ENCODE results near the gene SMAD7.

Gene SMAD7

GRCh38 chr18:48957136-48957535, 6.4 kb upstream of the SMAD7 start:
- H3K4me2 ChIP-seq (ENCODE audit: low read length, poor library complexity, severe bottlenecking), result no peak overlapping the region
- no peak overlapping the region for H3K4ac ChIP-seq (ENCODE audit: low read depth in 1 of 2, low read length in 2 of 2)
- no peak overlapping the region for H3K23ac ChIP-seq (ENCODE audit: low read length in 2 of 2)
- H2AFZ ChIP-seq (ENCODE audit: low read depth, low read length), result no peak overlapping the region
- no peak overlapping the region for H4K91ac ChIP-seq (ENCODE audit: low read length)
- H3K9me3 ChIP-seq (ENCODE audit: control insufficient read depth, low read length), result no peaks in the 10 kb centered on the region
- no peaks in the 10 kb centered on the region for H3K27me3 ChIP-seq (ENCODE audit: control insufficient read depth in 1 of 2, insufficient read depth in 1 of 2, low read length in 2 of 2)
- no peak for DNase-seq
- H2BK120ac ChIP-seq (ENCODE audit: low read depth, low read length), result no peak overlapping the region
- no peak overlapping the region for H3K27ac ChIP-seq (ENCODE audit: low read length, poor library complexity, severe bottlenecking)
- no peak overlapping the region for H2BK5ac ChIP-seq (ENCODE audit: low read depth, low read length, poor library complexity, severe bottlenecking)
- WGBS, result 95% methylated on average over 8 of the region's 8 CpGs
- no peak overlapping the region for H2AK5ac ChIP-seq (ENCODE audit: low read length, severe bottlenecking)
- no peak overlapping the region for H3K18ac ChIP-seq (ENCODE audit: low read depth in 1 of 2, low read length in 2 of 2)
- peak overlapping the region in 1 of 2 experiments; percentile 6 for H2BK12ac ChIP-seq (ENCODE audit: low read length in 2 of 2)
- peak overlapping the region; percentile 88 for H3K9ac ChIP-seq (ENCODE audit: low read length)
- no peak overlapping the region for H4K8ac ChIP-seq (ENCODE audit: low read length)
- H3K79me1 ChIP-seq (replicated peaks; ENCODE audit: low read length, poor library complexity, severe bottlenecking), result no peaks in the 10 kb centered on the region
- H2BK15ac ChIP-seq (ENCODE audit: low read depth, poor library complexity, severe bottlenecking), result no peak overlapping the region
- H3K14ac ChIP-seq (ENCODE audit: low read length in 2 of 2), result no peak overlapping the region
- no peak overlapping the region for H3K4me3 ChIP-seq (ENCODE audit: insufficient read depth in 1 of 2, low read depth in 1 of 2, low read length in 2 of 2)
- H3K36me3 ChIP-seq (ENCODE audit: control insufficient read depth in 1 of 2, insufficient read depth in 2 of 2, low read depth in 1 of 2, low read length in 2 of 2), result no peaks in the 10 kb centered on the region
- peaks cover 11% of the 10 kb centered on the region for H3K4me1 ChIP-seq (ENCODE audit: control insufficient read depth, insufficient read depth, low read depth, low read length)

GRCh38 chr18:48956356-48956755, 5.6 kb upstream of the SMAD7 start:
- Histone ChIP-seq H3K9ac (ENCODE audit: low read length) (peak overlapping the region; percentile 88), H3K9me3 (ENCODE audit: control insufficient read depth, low read length) (no peaks in the 10 kb centered on the region), H2BK12ac (ENCODE audit: low read length in 2 of 2) (no peak overlapping the region), H3K79me1 (replicated peaks; ENCODE audit: low read length, poor library complexity, severe bottlenecking) (no peaks in the 10 kb centered on the region), H3K14ac (ENCODE audit: low read length in 2 of 2) (no peak overlapping the region), H2BK15ac (ENCODE audit: low read depth, poor library complexity, severe bottlenecking) (no peak overlapping the region), H3K27me3 (ENCODE audit: control insufficient read depth in 1 of 2, insufficient read depth in 1 of 2, low read length in 2 of 2) (no peaks in the 10 kb centered on the region), H3K4me1 (ENCODE audit: control insufficient read depth, insufficient read depth, low read depth, low read length) (peaks cover 10% of the 10 kb centered on the region), H2BK120ac (ENCODE audit: low read depth, low read length) (no peak overlapping the region), H2BK5ac (ENCODE audit: low read depth, low read length, poor library complexity, severe bottlenecking) (no peak overlapping the region), H3K36me3 (ENCODE audit: control insufficient read depth in 1 of 2, insufficient read depth in 2 of 2, low read depth in 1 of 2, low read length in 2 of 2) (no peaks in the 10 kb centered on the region), H3K4ac (ENCODE audit: low read depth in 1 of 2, low read length in 2 of 2) (no peak overlapping the region), H3K4me3 (ENCODE audit: insufficient read depth in 1 of 2, low read depth in 1 of 2, low read length in 2 of 2) (peak overlapping the region in 1 of 2 experiments; percentile 38), H2AK5ac (ENCODE audit: low read length, severe bottlenecking) (no peak overlapping the region), H4K8ac (ENCODE audit: low read length) (no peak overlapping the region), H3K23ac (ENCODE audit: low read length in 2 of 2) (no peak overlapping the region), H3K27ac (ENCODE audit: low read length, poor library complexity, severe bottlenecking) (no peak overlapping the region), H2AFZ (ENCODE audit: low read depth, low read length) (no peak overlapping the region), H4K91ac (ENCODE audit: low read length) (no peak overlapping the region), H3K4me2 (ENCODE audit: low read length, poor library complexity, severe bottlenecking) (no peak overlapping the region), H3K18ac (ENCODE audit: low read depth in 1 of 2, low read length in 2 of 2) (peak overlapping the region in 1 of 2 experiments; percentile 24)
- 100% methylated on average over 1 of the region's 1 CpG for WGBS
- peak; percentile 84 for DNase-seq

DNA sequence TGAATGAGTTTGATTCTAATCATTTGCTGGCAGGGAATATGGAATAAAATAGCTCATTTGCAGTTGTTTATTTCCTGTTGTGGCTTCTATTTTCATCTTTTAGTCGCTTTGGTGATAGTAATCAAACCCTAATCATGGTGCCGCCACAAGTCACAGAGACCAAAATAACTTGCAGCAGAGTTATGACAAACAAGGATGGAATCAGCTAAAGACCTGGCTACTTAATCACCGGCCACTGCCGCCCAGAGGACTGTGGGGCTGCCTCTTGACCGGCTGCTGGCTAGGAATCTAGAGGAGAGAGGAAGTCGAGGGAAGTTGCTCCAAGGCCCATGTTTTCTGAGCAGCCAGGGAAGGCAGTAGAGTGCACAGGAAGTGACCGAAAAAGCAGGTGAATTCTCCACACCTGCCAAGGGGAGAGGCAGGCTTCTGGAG, 5.1 kb upstream of the SMAD7 start:
- no peak overlapping the region for H2BK15ac ChIP-seq (ENCODE audit: low read depth, poor library complexity, severe bottlenecking)
- H2BK5ac ChIP-seq (ENCODE audit: low read depth, low read length, poor library complexity, severe bottlenecking), result no peak overlapping the region
- WGBS, result 10% methylated on average over 7 of the region's 7 CpGs

GRCh38 chr18:48954886-48955819, 4.4 kb upstream of the SMAD7 start:
- peak overlapping the region in 1 of 2 experiments; percentile 17 for H2BK12ac ChIP-seq (ENCODE audit: low read length in 2 of 2)
- H3K14ac ChIP-seq (ENCODE audit: low read length in 2 of 2), result no peak overlapping the region
- H2AK5ac ChIP-seq (ENCODE audit: low read length, severe bottlenecking), result peak overlapping the region; percentile 40
- no peaks in the 10 kb centered on the region for H3K27me3 ChIP-seq (ENCODE audit: control insufficient read depth in 1 of 2, insufficient read depth in 1 of 2, low read length in 2 of 2)
- no peak overlapping the region for H2BK15ac ChIP-seq (ENCODE audit: low read depth, poor library complexity, severe bottlenecking)
- H3K18ac ChIP-seq (ENCODE audit: low read depth in 1 of 2, low read length in 2 of 2), result peak overlapping the region in 1 of 2 experiments; percentile 64
- H3K36me3 ChIP-seq (ENCODE audit: control insufficient read depth in 1 of 2, insufficient read depth in 2 of 2, low read depth in 1 of 2, low read length in 2 of 2), result peaks cover 0 to 2% of the 10 kb centered on the region in 2 experiments
- H3K4me1 ChIP-seq (ENCODE audit: control insufficient read depth, insufficient read depth, low read depth, low read length), result peaks cover 7% of the 10 kb centered on the region
- DNase-seq, result no peak
- H3K79me1 ChIP-seq (replicated peaks; ENCODE audit: low read length, poor library complexity, severe bottlenecking), result no peaks in the 10 kb centered on the region
- peak overlapping the region in 1 of 2 experiments; percentile 60 for H3K4me3 ChIP-seq (ENCODE audit: insufficient read depth in 1 of 2, low read depth in 1 of 2, low read length in 2 of 2)
- no peak overlapping the region for H3K4ac ChIP-seq (ENCODE audit: low read depth in 1 of 2, low read length in 2 of 2)
- H2BK5ac ChIP-seq (ENCODE audit: low read depth, low read length, poor library complexity, severe bottlenecking), result no peak overlapping the region
- H2AFZ ChIP-seq (ENCODE audit: low read depth, low read length), result no peak overlapping the region
- H3K9me3 ChIP-seq (ENCODE audit: control insufficient read depth, low read length), result no peaks in the 10 kb centered on the region
- no peak overlapping the region for H3K23ac ChIP-seq (ENCODE audit: low read length in 2 of 2)
- H4K8ac ChIP-seq (ENCODE audit: low read length), result no peak overlapping the region
- H4K91ac ChIP-seq (ENCODE audit: low read length), result no peak overlapping the region
- H3K4me2 ChIP-seq (ENCODE audit: low read length, poor library complexity, severe bottlenecking), result no peak overlapping the region
- WGBS, result 92% methylated on average over 12 of the region's 14 CpGs
- H3K27ac ChIP-seq (ENCODE audit: low read length, poor library complexity, severe bottlenecking), result no peak overlapping the region
- peak overlapping the region; percentile 88 for H3K9ac ChIP-seq (ENCODE audit: low read length)
- no peak overlapping the region for H2BK120ac ChIP-seq (ENCODE audit: low read depth, low read length)

More for the DNA sequence above, 5.1 kb upstream of the SMAD7 start:
- Histone ChIP-seq H3K4me1 (ENCODE audit: control insufficient read depth, insufficient read depth, low read depth, low read length) (peaks cover 7% of the 10 kb centered on the region), H3K9me3 (ENCODE audit: control insufficient read depth, low read length) (no peaks in the 10 kb centered on the region), H2AK5ac (ENCODE audit: low read length, severe bottlenecking) (no peak overlapping the region), H3K23ac (ENCODE audit: low read length in 2 of 2) (no peak overlapping the region), H3K79me1 (replicated peaks; ENCODE audit: low read length, poor library complexity, severe bottlenecking) (no peaks in the 10 kb centered on the region), H2BK12ac (ENCODE audit: low read length in 2 of 2) (no peak overlapping the region), H3K4ac (ENCODE audit: low read depth in 1 of 2, low read length in 2 of 2) (no peak overlapping the region), H3K4me2 (ENCODE audit: low read length, poor library complexity, severe bottlenecking) (no peak overlapping the region), H4K8ac (ENCODE audit: low read length) (no peak overlapping the region), H3K14ac (ENCODE audit: low read length in 2 of 2) (no peak overlapping the region), H3K9ac (ENCODE audit: low read length) (peak overlapping the region; percentile 88), H3K27ac (ENCODE audit: low read length, poor library complexity, severe bottlenecking) (no peak overlapping the region), H3K18ac (ENCODE audit: low read depth in 1 of 2, low read length in 2 of 2) (no peak overlapping the region), H3K36me3 (ENCODE audit: control insufficient read depth in 1 of 2, insufficient read depth in 2 of 2, low read depth in 1 of 2, low read length in 2 of 2) (no peaks in the 10 kb centered on the region), H2AFZ (ENCODE audit: low read depth, low read length) (no peak overlapping the region), H3K4me3 (ENCODE audit: insufficient read depth in 1 of 2, low read depth in 1 of 2, low read length in 2 of 2) (peak overlapping the region in 1 of 2 experiments; percentile 60), H3K27me3 (ENCODE audit: control insufficient read depth in 1 of 2, insufficient read depth in 1 of 2, low read length in 2 of 2) (no peaks in the 10 kb centered on the region), H4K91ac (ENCODE audit: low read length) (no peak overlapping the region), H2BK120ac (ENCODE audit: low read depth, low read length) (no peak overlapping the region)
- DNase-seq, result peak; percentile 94
